NCI-H510A treated with DMSO at 0.1 percent for 48 hours (cell line): ENCODE results near the gene PCDHAC2.

Source experiments
- DNase-seq: peaks from one replicate; lab custom pipeline; 2025; lab: John Stamatoyannopoulos, UW

The PCDHAC2 gene

GRCh38 chr5:140966293-140967225 is at the start of gene PCDHAC2:
TSS of gene PCDHAC2 (plus strand) at chr5:140966476. CDS start at chr5:140966767, 291 bp downstream.
- peak; percentile 61 for DNase-seq

GRCh38 chr5:140923601-140924000 is 42.7 kb upstream of the PCDHAC2 start:
- DNase-seq, result no peak

- DNase-seq, result peak; percentile 60
These were observed 40.4 kb upstream of the PCDHAC2 start, which contains the start of gene PCDHAC1 for GRCh38 chr5:140925806-140926442. TSS of gene PCDHAC1 (plus strand) at chr5:140926299. CDS start at chr5:140926893, 594 bp downstream.

GRCh38 chr5:140926443-140927227 is 39.6 kb upstream of the PCDHAC2 start:
- peak; percentile 62 for DNase-seq

- no peak for DNase-seq
These were observed 39.1 kb upstream of the PCDHAC2 start for GRCh38 chr5:140927228-140927573.

GRCh38 chr5:140934964-140935606 is 31.2 kb upstream of the PCDHAC2 start:
- no peak for DNase-seq

- DNase-seq, result no peak
These were observed 19.7 kb upstream of the PCDHAC2 start for GRCh38 chr5:140946578-140946977.

- DNase-seq, result no peak
These were observed 14.6 kb upstream of the PCDHAC2 start for GRCh38 chr5:140951636-140952035.

GRCh38 chr5:140953234-140953633 is 13.0 kb upstream of the PCDHAC2 start:
- no peak for DNase-seq

GRCh38 chr5:140962190-140962589 is 4.1 kb upstream of the PCDHAC2 start:
- no peak for DNase-seq

GRCh38 chr5:140964356-140964755 is 1.9 kb upstream of the PCDHAC2 start:
- no peak for DNase-seq

GRCh38 chr5:140965905-140966292 is 377 bp upstream of the PCDHAC2 start:
- DNase-seq, result peak; percentile 51

- no peak for DNase-seq
These were observed 1.1 kb downstream of the PCDHAC2 start for GRCh38 chr5:140967226-140967893.

- DNase-seq, result no peak
These were observed 3.6 kb downstream of the PCDHAC2 start for GRCh38 chr5:140969880-140970279.

- no peak for DNase-seq
These were observed 7.3 kb downstream of the PCDHAC2 start for GRCh38 chr5:140973550-140973949.

- DNase-seq, result no peak
These were observed 10.7 kb downstream of the PCDHAC2 start for GRCh38 chr5:140977003-140977402.

GRCh38 chr5:140978260-140978659 is 12.0 kb downstream of the PCDHAC2 start:
- no peak for DNase-seq

- DNase-seq, result no peak
These were observed 12.7 kb downstream of the PCDHAC2 start for GRCh38 chr5:140978983-140979382.

GRCh38 chr5:140982083-140982716 is 15.9 kb downstream of the PCDHAC2 start:
- no peak for DNase-seq

- no peak for DNase-seq
These were observed 19.8 kb downstream of the PCDHAC2 start for GRCh38 chr5:140986117-140986521.

GRCh38 chr5:140988100-140988499 is 21.8 kb downstream of the PCDHAC2 start:
- DNase-seq, result no peak
